Measurements from ENCODE around the gene STAC3.

The STAC3 gene

DNA sequence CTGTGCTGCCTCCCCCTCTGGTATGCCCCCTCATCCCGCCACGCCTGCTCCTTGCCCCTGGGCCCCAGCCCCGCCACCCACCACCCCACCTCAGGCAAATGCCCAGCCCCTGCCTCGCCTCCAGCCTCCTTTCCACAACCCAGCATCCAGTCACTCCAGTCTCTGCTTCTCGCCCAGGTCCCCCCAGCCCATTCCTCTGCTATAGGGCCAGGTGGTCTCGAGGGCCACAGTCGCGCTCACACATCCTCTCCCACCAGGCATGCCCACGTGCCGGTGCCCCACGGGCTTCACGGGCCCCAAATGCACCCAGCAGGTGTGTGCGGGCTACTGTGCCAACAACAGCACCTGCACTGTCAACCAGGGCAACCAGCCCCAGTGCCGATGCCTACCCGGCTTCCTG, 40.5 kb downstream of the STAC3 start:
- DNase-seq (ENCODE audit: low spot score): no peak

DNA sequence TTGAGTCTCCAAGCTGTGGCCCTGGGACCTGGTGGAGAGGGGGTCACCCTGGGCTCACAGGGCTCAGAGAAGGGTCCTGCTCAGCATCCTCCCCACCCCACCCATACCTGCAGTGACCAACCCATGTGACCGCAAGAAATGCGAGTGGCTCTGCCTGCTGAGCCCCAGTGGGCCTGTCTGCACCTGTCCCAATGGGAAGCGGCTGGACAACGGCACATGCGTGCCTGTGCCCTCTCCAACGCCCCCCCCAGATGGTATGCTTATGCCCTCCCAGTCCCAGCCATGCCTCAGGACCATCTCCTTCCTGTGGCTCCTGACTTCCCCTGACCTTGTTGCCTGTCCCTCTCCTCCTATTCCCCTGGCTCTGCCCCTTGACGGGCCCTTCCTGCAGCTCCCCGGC, 41.1 kb downstream of the STAC3 start:
- no peak for DNase-seq (ENCODE audit: low spot score)

DNA sequence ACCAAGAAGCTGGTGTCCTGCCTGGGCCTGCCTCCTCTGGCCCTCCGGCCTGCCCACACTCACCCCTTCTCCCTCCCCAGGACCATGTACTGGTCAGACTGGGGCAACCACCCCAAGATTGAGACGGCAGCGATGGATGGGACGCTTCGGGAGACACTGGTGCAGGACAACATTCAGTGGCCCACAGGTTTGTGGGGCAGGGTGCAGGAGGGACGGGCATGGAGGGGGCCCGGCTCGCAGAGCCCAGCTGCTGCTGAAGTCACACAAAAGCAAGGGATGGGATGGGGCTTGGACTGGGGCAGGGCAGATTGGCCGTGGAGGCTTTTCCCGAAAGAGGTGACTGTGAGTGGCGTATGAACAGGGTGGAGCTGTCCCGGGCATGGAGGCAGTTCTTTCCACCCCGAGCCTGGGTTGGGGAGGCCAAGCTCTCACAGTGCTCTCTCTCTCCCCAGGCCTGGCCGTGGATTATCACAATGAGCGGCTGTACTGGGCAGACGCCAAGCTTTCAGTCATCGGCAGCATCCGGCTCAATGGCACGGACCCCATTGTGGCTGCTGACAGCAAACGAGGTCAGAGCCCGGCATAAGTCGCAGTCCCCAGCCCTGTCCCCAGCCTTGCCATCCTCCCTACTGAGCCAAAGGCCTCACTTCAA, 42.2 kb downstream of the STAC3 start:
- no peak for DNase-seq (ENCODE audit: low spot score)

DNA sequence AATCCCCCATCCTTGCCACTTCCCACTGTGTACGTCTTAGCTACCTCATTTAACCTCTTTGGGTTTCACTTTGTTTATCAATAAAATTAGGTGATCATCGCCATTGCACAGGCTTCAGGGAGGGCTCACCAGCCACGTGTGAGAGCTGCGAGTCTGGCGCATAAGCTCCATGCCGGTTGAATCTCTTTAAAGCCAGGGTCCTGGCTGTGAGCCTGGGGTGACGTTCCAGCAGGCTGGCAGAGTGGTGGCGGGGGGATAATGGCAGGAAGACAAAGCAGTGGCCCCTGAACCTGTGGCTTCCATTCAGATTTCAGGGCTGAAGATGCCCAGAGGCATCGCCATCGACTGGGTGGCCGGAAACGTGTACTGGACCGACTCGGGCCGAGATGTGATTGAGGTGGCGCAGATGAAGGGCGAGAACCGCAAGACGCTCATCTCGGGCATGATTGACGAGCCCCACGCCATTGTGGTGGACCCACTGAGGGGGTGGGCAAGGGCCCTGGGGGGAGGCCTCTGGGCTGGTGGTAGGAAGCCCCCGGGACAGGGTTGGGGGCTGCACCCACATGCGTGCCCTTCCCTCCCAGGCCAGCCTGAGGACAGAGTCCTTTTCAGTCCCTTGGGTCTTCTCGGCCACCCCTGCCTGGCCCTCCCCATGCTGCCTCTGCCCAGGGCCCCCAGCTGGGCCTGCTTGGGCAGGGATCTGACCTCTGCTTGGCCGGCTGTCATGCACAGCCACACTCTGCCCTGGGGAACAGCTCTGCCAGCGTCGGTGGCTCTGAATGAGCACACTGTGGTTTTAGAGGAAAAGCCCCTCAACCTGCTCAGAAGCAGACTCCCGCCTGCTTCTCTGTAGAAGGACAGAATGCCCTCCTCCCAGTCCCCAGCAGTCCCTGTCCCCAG, 43.0 kb downstream of the STAC3 start:
- DNase-seq (ENCODE audit: low spot score): no peak

DNA sequence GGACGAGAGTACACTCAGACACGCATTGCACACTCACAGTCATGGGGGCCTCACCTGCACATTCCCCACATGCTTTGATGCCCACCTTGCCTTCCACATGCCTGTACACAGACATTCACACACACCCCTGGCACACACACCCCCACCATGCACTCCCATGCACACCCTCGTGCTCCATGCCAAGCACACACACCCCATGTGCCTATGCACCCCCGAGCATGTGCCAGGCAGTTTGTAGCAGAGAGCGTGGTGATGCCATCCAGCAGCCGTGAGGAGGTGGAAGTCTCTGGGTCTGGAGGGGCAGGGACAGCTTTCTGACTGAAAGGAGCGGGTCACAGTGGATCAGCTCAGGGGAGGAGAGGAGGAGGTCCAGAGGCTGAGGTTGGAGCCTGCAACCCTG, 45.1 kb downstream of the STAC3 start:
- DNase-seq (ENCODE audit: low spot score): no peak

DNA sequence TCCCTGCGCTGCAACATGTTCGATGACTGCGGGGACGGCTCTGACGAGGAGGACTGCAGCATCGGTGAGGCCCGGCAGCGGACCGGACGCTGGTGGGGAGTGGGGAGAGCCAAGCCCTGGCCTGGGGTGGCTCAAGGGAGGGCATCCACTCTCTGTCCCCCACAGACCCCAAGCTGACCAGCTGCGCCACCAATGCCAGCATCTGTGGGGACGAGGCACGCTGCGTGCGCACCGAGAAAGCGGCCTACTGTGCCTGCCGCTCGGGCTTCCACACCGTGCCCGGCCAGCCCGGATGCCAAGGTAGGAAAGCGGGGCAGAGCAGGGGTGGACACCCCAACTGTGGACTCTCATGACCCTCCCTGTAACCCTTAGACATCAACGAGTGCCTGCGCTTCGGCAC, 45.8 kb downstream of the STAC3 start:
- DNase-seq (ENCODE audit: low spot score): no peak

DNA sequence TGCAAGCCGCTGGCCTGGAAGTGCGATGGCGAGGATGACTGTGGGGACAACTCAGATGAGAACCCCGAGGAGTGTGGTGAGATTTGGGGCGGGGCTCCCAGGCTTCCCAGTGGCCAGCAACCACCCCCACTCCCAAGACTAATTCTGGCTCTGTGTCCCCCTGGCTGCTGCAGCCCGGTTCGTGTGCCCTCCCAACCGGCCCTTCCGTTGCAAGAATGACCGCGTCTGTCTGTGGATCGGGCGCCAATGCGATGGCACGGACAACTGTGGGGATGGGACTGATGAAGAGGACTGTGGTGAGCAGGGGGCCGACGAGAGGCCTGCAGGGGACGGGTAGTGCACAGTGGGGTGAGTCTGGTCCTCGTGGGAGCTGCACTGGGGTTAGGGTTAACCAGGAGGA, 46.5 kb downstream of the STAC3 start:
- no peak for DNase-seq (ENCODE audit: low spot score)

DNA sequence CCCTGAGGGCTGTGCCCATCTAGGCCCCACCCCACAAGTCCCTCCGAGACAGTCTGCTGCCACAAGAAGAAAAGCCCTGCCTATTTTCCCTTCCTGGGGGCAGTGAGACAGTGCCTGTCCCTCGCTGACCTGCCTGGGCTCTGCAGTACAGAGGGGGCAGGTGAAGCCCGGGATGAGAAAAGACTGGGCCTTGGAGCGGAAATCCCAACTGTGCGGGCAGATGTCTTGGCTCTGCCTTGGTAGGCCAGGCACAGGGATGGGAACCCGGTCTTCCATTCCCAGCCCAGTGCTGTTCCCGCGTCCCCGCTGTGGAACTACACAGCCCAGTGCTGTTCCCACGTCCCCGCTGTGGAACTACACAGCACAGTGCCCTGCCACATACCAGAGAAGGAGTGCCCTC, 47.2 kb downstream of the STAC3 start:
- no peak for DNase-seq (ENCODE audit: low spot score)

DNA sequence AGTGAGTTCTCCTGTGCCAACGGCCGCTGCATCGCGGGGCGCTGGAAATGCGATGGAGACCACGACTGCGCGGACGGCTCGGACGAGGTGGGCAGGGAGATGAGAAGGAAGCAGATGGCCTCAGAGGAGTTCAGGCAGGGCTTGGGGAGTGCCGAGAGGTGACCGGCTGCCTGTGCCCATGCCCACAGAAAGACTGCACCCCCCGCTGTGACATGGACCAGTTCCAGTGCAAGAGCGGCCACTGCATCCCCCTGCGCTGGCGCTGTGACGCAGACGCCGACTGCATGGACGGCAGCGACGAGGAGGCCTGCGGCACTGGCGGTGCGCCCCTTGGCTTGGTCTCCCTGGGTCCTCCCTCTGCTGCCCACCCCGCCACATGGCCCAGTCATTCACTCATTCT, 47.8 kb downstream of the STAC3 start:
- DNase-seq (ENCODE audit: low spot score): no peak

DNA sequence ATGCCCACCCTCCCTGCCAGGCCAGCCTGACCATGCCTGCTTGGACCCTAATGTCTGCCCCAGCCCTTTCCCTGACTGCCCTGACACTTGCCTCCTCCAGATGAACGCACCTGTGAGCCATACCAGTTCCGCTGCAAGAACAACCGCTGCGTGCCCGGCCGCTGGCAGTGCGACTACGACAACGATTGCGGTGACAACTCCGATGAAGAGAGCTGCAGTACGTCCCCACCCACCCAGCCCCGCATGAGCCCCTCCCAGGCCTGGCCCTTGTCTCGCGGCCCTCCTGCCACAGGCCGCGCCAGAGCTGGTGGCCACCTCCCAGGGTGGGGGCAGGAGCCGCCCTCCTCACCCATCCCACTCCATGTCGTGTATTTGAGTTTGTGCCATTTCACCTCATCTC, 48.7 kb downstream of the STAC3 start:
- DNase-seq (ENCODE audit: low spot score): no peak

DNA sequence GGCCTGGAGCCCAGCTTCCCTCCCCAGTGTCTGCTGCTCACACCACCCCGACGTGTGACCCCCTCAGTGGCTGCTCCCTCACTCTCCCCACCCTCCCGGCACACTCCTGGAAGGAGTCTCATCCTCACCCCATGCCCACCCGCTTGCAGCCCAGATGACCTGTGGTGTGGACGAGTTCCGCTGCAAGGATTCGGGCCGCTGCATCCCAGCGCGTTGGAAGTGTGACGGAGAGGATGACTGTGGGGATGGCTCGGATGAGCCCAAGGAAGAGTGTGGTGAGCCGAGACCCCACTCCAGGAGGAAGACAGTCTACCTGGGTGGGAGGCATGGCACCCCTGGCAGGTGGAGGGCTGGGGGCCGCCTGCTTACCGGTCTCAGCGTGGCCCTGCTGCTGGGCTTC, 49.4 kb downstream of the STAC3 start:
- no peak for DNase-seq (ENCODE audit: low spot score)

DNA sequence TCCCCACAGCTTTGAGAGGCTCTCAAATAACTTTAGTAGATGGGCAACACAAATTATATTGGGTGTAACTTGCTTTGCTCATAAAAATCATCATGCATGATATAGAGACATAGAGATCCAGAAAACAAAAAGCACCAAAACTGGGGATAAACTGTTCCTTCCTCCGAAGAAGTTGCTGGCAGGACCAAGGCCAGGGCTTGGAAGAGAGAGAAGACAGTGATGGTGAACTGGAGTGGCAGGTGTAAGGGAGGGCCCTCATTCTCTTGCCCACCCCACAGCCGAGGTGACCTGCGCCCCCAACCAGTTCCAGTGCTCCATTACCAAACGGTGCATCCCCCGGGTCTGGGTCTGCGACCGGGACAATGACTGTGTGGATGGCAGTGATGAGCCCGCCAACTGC, 49.8 kb downstream of the STAC3 start:
- no peak for DNase-seq (ENCODE audit: low spot score)

DNA sequence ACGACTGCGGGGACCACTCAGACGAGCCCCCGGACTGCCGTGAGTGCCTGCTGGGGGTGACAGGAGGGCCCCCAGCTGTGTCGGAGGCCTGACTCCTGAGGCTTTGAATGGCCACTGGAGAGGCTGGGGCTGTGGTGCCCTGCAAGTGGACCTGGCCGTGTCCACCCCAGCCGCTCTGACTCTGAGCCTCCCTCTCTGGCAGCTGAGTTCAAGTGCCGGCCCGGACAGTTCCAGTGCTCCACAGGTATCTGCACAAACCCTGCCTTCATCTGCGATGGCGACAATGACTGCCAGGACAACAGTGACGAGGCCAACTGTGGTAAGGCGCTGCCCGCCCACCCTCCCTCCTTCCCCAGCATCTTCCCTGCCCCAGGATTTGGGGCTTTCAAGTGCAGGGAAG, 50.5 kb downstream of the STAC3 start:
- DNase-seq (ENCODE audit: low spot score): no peak

DNA sequence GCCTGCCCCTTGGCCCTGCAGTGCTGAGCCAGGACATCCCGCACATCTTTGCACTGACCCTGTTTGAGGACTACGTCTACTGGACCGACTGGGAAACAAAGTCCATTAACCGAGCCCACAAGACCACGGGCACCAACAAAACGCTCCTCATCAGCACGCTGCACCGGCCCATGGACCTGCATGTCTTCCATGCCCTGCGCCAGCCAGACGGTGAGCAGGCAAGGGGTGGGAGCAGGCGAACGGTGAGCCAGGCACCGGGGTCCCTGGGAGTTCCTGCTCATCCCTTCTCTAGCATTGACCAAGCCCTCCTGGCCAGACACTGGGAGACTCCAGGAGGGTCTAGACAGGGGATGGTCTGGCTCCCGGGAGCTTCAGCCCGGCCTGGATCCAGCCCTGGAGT, 51.8 kb downstream of the STAC3 start:
- no peak for DNase-seq (ENCODE audit: low spot score)

DNA sequence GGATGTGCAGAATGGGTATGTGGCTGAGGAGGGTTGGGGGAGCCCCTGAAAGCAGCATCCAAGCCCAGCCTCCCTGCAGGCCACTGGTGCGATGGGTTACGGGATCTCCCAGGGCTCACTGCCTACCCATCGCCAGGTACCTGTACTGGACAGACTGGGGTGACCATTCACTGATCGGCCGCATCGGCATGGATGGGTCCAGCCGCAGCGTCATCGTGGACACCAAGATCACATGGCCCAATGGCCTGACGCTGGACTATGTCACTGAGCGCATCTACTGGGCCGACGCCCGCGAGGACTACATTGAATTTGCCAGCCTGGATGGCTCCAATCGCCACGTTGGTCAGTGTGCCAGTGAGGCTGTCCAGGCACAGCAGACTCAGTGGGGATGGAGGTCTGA, 52.7 kb downstream of the STAC3 start:
- no peak for DNase-seq (ENCODE audit: low spot score)

DNA sequence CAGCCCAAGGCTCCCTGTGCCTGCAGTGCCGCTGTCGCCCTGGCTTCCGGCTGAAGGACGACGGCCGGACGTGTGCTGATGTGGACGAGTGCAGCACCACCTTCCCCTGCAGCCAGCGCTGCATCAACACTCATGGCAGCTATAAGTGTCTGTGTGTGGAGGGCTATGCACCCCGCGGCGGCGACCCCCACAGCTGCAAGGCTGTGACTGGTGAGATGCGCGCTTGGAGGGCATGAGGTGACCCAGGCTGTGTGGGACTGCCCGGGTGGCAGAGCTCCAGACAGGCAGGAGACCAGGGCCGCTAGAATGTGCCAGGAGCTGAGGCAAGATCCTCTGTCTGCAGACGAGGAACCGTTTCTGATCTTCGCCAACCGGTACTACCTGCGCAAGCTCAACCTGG, 54.0 kb downstream of the STAC3 start:
- no peak for DNase-seq (ENCODE audit: low spot score)

DNA sequence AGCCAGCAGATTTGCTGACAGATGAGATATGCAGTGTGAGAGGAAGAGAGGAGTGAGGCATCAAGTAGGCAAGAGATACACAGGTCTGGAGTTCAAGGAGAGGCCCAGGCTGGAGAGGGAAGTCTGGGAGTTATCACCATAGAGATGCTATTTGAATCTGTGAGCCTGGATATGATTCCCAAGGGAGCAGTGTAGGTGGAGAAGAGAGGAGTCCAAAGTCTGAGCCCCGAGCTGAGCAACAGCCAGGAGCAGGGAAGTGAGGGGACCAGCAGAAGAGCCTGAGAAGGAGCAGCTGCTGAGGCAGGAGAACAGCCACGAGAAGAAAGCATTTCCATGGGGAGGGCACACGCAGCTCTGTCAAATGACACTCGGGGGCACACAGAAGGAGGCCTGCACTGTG, 54.5 kb downstream of the STAC3 start:
- DNase-seq (ENCODE audit: low spot score): no peak

DNA sequence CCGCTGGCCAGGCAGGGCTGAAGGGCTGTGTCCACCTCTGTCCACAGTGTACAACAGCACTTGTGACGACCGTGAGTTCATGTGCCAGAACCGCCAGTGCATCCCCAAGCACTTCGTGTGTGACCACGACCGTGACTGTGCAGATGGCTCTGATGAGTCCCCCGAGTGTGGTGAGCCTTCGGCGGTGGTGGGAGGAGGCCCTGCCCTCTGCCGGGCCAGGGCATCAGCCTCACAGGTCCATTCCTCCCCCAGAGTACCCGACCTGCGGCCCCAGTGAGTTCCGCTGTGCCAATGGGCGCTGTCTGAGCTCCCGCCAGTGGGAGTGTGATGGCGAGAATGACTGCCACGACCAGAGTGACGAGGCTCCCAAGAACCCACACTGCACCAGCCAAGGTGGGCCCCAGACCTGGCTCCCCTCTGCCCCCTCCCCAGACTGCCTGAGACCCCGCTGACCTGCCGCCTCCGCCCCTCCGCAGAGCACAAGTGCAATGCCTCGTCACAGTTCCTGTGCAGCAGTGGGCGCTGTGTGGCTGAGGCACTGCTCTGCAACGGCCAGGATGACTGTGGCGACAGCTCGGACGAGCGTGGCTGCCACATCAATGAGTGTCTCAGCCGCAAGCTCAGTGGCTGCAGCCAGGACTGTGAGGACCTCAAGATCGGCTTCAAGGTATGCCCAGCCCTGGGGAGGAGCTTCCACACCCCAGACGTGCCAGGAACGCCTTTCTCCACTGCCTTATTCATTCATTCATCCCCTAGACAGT, 55.2 kb downstream of the STAC3 start:
- DNase-seq (ENCODE audit: low spot score): no peak

DNA sequence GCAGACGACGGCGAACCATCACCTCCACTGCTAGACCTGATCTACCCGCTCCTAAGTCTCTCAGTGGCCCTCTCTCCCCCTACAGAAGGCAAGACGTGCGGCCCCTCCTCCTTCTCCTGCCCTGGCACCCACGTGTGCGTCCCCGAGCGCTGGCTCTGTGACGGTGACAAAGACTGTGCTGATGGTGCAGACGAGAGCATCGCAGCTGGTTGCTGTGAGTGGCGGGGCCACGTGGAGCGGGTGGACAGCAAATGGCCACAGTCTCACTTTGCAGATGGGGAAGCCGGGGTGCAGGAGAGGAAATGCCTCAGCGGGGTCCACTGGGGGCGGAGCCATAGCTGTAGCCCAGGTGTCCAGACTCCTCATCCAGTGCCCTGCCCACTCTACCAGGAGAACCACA, 55.8 kb downstream of the STAC3 start:
- no peak for DNase-seq (ENCODE audit: low spot score)

DNA sequence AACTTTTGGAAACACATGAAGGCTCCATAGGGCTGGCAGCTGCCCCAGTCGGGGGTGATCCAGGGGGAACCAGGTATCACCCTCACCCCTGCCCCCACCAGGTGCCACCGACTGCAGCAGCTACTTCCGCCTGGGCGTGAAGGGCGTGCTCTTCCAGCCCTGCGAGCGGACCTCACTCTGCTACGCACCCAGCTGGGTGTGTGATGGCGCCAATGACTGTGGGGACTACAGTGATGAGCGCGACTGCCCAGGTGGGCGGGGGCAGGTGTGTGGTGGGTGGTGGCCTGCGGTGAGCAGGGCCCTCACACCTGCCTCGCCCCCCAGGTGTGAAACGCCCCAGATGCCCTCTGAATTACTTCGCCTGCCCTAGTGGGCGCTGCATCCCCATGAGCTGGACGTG, 56.7 kb downstream of the STAC3 start:
- DNase-seq (ENCODE audit: low spot score): no peak

DNA sequence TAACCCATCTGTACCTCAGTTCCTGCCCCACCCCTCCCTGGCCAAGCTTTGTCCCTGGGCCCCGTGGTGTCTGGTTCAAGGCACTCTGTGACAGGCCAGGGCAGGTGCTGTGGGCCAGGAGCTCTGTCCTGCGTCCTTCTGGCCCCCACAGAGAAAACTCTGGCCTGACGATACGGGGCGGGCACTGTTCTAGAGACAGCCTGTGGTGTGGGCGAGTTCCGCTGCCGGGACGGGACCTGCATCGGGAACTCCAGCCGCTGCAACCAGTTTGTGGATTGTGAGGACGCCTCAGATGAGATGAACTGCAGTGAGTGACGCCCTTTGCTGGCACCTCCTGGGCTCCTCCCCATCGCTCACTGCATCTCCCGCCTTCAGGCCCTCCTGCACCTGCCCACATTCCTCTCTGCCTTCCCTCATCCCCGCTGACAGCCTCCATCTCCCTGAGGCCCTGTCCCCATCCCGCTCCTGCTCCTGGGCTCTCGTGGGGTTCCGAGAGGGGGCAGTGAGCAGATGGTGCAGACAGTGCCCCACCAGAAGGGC, 57.2 kb downstream of the STAC3 start:
- DNase-seq (ENCODE audit: low spot score): no peak
